HG02763 (cell line): ENCODE data around the gene SPRYD3.

ENCODE experiments used
- ATAC-seq: cut with Tn5 transposase; IDR thresholded peaks from one replicate; pipeline ENCODE4 v1.9.1; 2021; ENCODE audit warnings: mild to moderate bottlenecking, moderate library complexity; ENCODE audit not compliant: unreplicated experiment

The SPRYD3 gene

DNA sequence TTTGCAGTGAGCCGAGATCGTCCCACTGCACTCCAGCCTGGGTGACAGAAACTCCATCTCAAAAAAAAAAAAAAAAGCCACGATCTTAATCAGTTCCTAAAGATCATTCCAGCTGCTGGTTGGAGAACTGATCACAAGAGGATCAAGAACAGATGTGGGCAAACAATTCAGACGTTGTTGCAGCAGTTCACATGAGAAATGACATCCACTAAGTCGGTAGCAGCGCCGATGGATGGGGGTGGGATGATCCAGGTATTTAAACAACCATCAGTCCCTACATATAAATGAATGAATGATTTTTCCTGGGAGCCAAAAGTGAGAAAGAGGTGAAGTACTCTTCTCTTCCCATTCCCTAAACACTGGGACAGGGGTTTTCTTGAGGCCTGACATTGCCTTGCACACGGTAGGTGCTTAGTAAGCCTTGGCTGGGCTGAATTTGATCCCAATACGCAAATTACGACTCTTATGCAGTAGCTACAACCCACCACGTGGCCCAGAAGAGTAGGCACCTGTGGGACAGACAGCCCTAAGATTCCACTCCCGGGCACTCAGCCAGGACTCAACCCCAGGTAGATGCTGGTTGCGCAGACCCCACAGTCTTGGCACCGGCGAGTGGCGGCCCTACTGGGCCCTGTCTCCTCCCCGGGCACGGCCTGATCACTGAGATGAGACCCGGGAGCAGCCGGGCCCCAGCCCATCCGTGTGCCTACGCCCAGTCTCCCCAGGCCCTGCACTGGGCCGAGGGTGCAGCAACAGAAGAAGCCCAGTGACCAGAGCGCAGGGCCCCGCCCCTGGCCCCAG lies 565 bp downstream of the SPRYD3 start:
- no peak for ATAC-seq

DNA sequence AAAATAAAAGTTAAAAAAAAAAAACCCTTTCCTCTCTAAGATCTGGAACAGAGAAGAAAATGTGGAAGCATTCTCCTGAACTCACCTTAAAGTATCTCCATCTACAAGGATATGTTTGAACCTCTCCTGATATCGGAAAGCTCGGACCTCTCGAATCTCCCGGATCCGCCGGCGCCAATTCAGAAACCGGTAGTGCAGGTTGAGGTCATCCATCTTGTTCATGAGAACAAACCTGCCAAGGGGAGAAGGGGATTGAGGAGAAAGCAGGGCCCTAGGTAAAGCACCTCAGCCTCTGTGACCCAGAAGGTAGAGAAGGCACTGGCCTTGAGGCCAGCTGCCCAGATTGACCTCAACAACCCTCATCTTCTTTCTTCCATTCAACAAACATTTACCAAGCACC lies 2.2 kb downstream of the SPRYD3 start:
- no peak for ATAC-seq

DNA sequence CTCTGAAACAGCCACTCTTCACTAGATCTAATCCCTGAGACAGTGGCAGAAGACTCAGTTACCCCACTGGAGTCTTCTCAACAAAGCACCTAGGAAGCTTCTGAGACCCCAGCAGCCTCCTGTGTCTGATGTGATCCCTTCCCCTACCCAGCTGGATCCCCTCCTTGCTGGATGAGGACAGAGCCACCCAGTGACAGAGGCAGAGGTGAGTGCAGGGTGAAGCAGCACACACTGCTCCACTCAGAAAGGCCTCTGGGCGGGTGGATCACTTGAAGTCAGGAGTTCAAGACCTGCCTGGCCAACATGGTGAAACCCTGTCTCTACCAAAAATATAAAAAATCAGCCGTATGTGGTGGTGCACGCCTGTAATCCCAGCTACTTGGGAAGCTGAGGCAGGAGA lies 2.7 kb downstream of the SPRYD3 start:
- ATAC-seq = no peak

DNA sequence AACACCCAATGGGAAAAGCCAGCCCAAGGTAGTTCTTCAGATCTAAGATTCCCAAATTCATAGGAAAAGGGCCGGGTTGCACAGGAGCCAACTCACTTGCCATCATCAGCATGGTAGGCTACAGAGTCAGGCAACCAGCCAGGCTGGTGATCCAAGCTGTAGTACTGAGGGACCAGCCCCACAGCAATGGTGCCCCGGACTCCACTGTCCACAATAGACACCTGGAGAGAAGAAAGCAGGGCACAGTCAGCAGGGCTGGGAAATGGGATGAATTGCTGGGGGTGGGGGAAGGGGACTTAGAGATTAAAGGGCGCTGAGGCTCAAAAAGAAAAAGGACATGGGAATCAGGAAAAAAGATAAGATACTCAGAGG lies 4.2 kb downstream of the SPRYD3 start:
- no peak for ATAC-seq

DNA sequence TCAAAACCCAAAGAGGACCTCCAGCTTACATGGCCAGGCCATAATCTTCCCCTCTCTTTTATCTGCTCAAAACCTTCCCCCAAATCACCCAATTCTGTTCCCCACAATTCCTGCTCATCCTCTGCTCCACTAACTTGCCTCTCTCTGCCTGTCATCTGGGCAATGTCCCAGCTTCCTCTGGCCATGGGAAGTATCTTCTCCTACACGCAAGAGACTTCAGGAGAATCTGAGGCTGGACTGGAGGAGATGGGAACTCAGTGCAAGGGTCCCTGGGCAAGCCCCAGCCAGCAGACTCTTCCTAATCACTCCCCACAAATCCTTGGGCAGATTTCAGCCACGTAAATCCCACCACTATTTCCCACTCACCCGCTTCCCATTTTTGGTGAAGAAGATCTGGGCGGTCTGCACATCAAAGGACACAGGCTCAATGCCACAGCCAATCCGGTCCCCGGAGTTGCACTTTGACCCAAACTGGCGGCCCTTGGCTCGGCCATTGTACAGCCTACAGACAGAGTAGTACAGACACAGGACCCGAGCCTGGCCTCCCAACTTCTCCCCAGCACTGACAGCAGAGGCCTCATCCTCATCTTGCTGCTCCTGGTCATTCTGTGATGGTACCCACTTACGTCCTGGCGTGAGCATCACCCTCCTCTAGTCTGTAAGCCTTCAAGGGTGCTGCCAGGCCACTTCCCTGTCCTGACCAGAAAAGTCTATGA lies 4.7 kb downstream of the SPRYD3 start:
- no peak for ATAC-seq

DNA sequence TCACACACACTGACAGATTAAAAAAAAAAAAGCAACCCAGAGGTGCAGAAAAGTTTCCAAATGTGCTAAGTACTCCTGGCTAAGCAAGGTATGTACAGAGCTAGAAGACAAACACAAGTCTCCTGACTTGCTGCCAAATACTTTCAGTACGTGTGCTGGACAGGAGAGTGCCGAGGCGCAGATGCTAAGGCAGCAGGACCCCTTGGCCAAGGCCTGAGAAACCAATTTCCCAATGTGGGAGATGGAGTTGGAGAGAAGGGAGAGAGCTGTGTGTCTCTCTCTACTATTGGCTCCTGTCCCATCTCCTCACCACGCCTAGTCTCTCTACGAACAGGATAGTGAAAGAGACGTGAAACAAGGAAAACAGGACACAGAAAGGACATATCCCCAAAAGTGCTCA lies 5.3 kb downstream of the SPRYD3 start:
- no peak for ATAC-seq

DNA sequence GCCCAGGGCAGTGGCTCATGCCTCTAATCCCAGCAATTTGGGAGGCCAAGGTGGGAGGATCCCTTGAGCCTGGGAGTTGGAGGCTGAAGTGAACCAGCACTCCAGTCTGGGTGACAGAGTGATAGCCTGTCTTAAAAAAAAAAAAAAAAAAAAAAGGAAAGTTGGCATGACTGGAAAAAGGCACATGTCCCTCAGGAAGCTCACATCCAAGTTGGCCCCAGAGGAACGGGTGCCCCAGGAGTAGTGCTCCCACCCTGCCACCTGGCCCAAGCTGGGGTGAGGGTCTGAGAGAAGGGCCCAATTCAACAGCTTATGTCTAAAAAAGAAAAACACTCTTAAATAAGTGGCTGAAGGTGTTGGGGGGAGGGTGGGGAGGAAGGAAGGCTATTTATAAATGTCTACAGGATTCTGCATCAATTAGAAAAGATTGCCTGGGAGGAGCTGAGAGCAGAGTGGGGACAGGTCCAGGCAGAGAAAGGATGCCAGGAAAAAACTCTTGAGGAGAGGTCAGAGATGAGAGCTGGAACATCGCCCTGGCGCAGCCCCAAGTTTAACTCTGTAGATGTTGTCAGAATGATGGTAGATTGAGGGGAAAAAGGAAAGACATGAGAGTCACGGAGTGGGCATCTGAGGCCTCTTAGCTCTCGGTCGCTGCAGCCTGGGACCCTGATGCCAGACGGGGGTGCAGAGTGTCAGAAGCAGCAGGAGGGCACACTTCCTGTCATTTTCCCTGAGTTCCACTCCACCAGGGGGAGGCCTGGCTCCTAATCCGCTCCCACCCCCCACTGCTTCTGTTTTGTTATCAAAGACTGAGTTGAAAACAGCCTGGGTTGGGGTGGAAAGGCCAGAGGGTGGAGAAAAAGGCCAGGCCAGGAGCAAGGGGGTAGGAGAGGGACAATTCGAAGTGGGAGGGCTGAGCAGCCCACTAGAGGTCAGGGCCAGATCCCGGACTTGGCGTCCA lies 7.3 kb downstream of the SPRYD3 start:
- no peak for ATAC-seq

DNA sequence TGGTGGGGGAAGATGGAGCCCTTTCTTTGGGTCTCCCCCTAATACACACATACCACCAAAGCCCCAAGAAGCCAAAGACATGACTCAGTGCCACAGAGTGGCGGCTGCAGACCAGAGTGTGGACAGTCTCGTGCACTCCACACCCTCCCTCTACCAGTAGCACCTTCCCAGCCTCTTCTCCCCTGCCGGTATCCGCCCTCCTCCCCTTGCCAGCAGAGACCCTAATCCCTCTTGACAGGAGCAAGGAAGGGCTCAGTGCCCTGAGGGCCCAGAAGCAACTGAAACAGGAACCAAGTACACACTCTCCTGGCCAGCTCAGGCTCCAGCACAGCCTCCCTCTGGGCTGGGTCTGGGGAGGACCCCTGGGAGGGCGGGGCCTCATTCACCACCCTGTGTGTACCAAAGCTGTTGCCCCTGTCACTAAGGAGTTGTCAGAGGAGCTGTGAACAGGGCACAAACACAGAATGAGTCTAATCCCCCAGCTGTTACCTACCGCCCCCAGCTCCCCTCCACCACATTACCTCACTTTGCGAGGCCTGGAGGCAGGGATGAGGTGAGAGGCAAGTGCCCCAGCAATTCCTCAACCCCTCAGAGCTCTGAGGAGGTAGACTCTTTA lies 8.2 kb downstream of the SPRYD3 start:
- ATAC-seq = no peak

GRCh38 chr12:53069621-53070410 lies 9.4 kb downstream of the SPRYD3 start:
- ATAC-seq = no peak

- ATAC-seq = no peak
Measured at GRCh38 chr12:53068811-53069585, 10.2 kb downstream of the SPRYD3 start.

DNA sequence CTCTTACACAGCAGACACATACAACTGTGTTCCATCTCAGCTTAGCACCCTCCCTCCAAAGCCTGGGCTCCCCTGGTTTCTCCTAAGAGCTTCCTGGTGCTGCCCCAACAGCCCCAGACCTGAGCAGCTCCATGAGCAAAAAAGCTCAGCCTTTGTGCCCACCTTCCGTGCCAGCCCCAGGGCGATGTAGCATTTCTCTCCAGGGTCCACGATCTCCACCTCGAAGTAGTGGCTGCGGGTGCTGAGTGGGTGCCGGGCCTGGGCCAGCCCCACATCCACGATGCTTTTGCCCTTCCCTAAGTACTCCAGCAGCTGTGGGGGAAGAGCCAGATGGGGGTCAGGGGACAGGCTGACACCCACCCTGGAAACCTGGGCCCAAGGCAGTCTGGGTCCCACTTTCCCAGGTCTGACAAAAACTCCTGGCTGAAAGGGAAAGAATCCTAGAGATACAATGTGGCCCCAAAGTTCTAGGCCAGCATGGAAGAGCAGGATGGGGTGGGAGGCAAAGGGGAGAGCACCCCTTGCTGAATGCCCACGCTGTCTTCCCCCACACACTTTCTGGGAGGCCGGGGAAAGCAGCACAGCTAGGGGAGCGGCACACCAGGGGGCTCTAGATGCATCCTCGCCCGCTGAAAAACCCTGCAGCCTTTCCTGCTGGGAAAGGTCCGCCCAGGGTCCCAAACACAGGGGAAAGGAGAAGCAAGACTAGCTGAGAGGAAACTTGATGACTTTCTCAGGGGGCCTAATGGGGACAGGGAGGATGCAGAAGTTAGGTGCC lies 11.0 kb downstream of the SPRYD3 start:
- ATAC-seq = no peak

DNA sequence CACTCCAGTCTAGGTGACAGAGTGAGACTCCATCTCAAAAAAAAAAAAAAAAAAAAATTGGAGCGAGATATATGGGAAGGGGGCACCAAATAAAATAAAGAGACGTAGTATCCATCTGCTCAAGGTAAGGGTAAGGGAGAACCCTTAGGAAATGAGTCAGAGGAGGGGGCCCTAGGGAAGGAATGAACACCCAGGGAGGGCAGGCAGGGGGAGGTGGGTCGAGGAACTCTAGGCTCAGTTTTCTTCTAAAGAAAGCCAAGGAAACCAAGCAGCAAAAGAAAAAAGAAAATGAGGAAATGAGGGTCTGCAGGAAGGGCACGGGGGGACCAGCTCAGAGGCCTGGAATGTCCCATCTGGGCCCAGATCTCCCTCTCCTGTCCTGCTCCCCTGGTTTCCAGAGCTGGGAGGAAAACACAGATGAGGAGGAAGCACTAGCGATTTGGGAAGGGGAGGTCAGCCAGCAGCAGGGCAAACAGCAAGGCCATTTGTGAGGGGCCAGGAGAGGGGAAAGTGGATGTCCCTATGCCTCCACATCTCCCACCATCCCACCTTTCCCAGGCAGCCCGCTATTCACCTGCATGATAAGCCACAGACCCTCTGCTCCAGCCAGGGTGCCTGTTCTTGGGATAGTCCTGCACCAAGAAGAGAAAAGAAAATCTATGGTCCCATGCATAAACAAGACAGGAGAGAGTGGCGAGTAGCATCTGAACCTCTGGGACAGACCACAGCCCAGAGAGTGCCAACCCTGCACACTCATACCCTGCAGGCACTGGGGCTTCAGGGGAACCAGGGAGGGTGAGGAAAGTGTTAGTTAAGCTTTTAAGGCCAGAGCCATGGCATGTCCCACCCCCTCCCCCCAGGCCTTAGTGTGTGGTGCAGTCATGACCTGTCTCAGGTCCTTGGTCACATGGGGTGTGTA lies 11.9 kb downstream of the SPRYD3 start:
- ATAC-seq = no peak

- no peak for ATAC-seq
Measured at GRCh38 chr12:53065975-53066931, 12.9 kb downstream of the SPRYD3 start.

GRCh38 chr12:53065470-53065869 lies 13.7 kb downstream of the SPRYD3 start:
- ATAC-seq = no peak

DNA sequence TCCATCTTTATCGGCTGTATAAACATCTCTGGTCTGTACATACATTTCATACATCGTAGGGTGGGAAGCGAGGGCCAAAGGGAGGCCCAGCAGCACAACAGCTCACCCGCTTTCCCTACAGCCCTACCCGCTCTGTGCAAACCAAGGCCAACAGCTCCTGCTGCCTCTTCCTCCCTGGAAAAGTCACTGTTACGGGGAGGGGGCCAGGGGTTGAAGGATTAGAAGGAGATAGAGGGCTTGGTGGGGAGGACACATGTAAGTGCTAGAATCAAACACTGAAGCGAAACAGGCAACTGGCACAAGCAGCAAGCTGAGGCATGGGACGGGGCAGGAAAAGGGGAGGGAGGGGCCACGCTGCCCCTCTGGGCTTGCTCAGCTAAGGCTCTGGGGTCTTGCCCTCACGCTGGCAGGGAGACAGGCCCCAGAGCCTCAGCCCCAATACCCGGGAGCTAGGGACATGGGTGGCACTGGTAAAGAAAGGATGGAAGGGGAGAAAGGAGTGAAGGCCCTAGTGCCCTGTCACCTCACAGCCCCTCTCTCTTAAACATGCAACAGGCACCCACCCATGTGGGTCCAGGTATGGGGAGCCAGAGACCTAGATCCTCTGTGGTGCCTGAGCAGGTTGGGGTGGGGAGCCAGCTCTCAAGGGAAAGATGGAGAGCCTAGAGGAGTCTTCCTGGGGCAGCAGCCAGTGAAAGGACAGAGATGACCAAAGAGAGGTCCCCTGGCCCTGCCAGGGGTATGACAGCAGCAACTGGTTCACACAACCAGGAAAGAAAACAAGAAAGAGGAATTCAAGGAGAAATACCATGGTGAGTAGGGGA lies 14.4 kb downstream of the SPRYD3 start:
- no peak for ATAC-seq
